Left kidney (tissue), 2 donors: Measurements from ENCODE around the gene BRAT1. TPM values are rescaled to one million over a fixed set of nuclear protein-coding genes. Genes with fewer than 3 reads are reported as not detected.

Source experiments
- DNase-seq: peaks from one replicate; pipeline ENCODE4 v3.0.0-alpha.2; 2013
- polyA plus RNA-seq: library from polyadenylated mRNA; unstranded; fragments of 120-200 nt; gene quantifications from one replicate; pipeline ENCODE4 v1.2.1, GENCODE V29; 2013; ENCODE audit not compliant: insufficient read length

BRAT1 gene
- polyA plus RNA-seq, 1 donor, result 23.2 TPM

DNA sequence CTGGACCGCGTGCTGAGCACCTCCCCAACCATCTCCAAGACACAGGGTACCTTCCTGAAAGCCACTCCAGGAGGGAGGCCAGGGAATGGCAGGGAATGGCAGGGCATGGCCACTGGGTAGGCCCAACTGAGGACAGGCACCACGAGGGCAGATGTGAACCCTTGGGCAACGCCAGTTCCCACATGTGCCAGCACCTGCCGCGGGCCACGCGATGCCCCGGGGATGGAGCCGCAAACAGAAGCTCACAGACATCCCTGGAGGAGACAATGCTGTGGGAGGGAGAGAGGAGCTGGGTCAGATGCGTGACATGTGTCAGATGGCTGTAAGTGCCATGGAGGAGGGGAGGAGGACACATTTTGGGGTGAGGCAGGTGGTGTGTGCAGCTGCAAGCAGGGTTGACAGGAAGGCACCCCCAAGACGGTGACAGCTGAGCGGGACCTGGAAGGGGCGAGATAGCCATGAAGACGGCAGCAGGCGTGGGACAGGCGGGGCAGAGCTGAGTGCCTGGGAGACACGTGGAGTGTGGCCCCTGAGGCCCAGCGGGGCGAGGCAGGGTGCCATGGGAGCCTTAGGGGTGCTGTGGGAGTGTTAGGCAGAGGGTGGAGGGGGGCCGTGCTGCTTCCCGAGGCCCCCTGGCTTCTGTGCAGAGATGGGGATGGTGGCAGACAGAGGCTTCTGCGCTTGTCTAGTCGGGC is 31.1 kb upstream of the BRAT1 start:
- no peak for DNase-seq

DNA sequence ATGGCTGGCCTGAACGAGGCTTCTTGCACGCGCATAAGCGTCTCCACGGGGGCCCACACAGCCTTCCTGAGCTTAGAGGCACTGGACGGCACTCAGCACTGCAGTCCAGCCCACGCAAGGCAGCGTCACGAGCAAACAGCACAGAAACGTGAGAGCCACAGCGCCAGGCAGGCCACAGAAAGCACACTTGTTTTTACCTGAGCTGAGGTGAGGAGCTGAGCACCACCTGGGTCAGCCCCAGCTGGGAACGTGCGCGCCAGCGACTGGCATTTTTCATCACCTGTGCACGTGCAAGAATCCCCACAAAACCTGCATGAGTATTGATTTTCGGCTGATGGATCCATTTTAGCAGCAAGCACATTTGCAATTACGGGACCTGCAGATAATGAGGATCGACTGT is 30.1 kb upstream of the BRAT1 start:
- no peak for DNase-seq

DNA sequence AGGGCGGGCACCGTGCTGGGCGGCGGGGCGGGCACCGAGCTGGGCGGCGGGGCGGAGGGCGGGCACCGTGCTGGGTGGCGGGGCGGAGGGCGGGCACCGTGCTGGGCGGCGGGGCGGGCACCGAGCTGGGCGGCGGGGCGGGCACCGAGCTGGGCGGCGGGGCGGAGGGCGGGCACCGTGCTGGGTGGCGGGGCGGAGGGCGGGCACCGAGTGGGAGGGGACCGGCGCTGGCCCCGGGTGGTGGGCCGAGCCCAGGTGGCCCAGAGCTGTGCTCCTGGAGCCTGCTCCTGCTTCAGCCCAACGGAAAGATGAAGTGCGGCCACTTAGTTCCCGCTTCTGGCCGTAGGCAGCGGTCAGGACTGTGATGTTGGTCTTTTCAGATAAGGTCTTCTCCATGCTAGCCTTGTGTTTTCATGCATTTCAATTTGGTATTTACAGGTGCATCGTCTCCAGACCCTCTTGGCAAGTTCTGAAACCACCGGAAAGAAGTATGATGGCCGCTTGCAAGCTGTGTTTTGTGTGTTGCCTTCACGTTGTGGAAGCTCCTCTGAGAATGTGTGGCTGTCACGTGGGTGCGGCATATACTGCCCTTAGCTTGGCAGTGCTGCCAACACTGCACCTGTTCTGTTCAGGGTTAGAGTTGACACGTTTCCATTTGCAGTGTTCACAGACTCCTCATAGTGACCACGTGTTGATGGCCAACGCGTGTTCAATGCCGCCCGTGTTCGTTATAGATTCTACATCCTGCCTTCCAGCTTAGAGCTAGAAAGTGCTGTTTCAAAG is 28.7 kb upstream of the BRAT1 start:
- DNase-seq, result no peak

DNA sequence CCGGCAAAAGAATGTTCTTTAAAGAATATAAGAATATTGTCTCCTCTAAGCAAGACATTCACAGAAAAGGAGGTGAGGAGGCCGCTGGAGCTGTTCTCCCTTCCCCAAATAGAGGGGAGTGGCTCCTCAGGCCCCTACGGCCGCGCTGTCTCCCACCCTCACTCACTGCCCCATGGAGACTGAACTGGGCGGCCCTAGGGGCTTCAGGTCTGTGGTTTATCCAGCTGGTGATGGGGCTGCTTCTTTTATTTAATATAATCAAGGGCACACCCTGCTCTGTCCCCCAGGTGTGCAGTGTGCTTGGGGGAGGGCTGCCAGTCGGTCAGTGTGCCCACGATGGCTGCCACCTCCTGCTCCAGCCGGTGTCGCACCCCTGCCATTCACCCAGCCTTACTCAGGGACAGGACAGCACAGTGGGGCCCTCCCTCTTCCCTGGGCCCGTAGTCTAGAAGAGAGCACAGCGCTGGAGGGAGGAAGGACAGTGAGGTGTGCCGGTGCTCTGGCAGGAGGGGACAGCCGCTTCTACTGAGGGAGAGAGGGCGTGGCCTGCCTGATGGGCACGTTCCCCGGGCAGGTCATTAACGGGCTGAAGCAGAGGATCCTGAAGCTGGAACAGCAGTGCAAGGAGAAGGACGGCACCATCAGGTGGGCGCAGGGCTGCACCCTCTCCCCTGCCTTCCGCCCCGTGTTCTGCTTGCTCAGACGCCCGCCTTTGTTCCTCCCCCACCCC is 26.8 kb upstream of the BRAT1 start:
- no peak for DNase-seq

DNA sequence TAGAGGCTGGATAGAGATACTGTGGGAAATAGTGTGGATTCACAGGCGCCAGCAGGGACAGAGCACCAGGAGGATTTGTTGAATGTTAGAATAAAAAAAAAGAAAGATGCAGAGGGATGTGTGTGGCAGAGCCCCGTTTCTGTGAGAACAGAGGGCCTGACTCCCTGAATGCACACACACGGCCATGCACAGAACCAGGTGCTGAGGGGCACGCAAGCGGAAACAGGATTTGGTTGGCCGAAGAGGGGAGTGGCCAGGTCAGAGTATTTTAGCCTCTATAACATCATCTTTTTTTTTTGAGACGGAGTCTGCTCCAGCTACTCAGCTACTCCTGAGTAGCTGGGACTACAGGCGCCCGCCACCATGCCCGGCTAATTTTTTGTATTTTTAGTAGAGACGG is 25.3 kb upstream of the BRAT1 start:
- no peak for DNase-seq

DNA sequence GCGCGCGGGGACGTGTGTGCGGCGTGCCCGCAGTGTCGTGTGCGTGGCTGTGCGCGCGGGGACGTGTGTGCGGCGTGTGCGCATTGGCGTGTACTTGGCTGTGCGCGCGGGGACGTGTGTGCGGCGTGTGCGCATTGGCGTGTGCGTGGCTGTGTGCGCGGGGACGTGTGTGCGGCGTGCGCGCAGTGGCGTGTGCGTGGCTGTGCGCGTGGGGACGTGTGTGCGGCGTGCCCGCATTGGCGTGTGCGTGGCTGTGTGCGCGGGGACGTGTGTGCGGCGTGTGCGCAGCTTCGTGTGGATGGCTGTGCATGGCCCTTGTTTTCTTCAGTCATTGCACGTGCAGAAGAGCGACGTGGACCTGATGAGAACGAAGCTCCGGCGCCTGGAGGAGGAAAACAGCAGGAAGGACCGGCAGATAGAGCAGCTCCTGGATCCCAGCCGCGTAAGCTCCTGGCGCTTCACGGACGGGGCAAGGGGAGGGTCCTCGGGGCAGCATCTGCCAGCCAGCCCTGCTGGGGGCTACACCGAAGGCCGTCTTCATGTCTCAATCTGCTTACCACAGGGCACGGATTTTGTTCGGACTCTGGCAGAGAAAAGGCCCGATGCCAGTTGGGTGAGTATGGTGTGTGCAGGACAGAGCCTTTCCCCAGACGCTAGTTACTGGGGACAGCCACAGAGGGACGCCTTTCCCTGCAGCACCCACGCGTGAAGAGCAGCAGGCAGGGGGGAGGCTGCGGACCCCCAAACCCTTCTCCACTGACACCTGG is 22.8 kb upstream of the BRAT1 start:
- DNase-seq, result no peak

DNA sequence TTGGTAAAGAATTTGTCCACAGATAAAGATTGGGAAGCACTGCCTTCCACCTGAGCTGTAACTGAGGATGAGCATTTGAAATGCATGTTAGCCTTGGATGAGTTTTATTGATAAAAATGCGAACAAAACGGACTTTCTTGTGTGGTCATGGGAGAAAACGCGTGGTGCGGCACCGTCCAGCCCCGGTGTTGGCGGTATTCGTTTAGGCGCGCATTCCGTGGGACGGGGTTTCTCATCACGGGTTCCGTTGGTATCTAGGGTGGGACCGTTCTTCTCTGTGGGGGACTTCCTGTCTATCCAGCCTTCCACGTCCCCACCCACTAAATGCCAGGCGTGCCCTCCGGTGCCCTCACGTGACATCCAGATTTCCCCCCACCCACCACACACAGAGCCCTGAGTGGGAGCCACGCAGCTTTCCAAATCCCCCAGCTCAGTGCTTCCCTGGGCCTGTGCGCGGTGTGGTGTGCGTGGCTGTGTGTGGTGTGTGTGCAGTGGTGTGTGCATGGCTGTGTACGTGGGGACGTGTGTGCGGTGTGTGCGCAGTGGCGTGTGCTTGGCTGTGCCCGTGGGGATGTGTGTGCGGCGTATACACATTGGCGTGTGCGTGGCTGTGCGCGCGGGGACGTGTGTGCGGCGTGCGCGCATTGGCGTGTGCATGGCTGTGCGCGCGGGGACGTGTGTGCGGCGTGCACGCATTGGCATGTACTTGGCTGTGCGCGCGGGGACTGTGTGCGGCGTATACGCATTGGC is 21.6 kb upstream of the BRAT1 start:
- DNase-seq, result no peak

DNA sequence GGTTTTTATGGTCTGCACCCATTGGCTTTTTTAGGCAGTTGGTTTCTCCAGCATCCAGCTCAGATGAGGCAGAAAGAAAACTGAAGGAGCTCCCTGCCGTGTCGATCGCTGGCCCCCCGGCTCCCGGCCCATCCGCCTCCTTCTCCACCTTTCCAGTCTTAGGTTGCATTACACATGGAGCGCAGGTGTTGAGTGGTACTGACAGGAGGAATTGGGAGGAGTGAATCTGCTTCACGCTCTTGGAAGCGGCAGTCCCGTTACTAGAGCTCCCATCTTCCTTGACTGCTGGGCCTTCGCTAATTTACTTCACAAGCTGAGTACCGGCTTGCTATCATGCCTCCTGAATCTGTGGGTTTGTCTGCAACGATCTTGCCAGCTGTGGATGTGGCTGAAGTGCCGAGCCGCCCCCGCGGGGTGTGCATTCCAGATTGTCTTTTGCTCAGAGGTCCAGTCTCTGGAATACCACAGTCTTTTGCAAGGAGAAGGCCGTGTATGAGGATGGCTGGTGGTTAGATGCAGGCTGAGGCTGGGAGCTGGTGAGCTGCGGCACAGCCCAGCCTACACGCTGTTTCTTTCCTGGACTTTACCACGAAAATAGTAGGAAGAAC is 20.5 kb upstream of the BRAT1 start:
- DNase-seq, result no peak

DNA sequence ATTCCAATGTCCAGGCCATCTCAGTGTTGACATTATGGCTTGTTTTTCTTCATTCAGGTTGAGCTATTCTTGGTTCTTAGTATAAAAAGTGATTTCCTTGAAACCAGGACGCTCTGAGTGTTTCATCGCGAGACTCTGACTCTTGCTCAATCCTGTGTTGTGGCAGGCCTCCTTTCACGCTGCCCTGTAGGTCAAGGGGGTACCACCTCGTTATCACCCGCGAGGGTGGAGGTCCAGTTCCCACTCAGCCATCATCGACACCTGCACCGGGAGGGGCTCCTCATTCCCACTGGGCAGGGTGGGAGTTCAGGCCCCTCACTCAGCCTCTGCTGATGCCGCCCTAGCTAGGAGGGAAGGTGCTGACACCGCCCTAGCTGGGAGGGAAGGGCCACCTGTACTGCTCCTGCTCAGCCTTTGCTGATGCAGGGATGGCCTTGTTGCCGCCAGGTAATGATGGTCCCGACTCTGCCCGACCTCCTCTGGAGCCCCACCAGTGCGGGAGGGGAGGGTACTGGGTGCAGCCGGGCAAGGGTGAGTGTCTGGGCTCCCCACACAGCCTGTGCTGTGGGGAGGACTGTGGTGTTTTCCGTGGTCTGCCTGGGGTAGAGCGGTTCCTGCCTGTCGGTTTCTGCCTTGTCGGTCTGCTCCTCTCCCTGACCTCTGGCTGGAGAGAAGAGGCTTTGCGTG is 19.9 kb upstream of the BRAT1 start:
- DNase-seq, result no peak

DNA sequence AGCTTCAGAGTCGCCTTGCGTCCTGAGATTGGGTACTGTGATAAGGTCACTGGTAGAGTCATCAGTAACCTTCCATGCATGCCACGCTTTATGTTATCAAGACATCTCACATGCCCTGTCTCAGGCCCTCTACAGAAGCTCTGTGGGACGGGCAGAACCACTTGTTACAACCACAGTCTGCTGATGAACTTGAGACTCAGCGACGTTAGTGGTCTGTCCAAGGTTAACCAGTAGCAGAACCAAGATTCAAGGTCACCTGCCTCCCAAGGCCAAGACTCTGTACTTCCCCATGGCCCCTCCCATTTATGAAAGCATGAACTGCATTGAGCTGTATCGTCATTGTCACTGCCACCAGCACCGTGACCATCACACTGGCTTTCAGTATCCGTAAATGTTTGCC is 18.4 kb upstream of the BRAT1 start:
- DNase-seq, result no peak

DNA sequence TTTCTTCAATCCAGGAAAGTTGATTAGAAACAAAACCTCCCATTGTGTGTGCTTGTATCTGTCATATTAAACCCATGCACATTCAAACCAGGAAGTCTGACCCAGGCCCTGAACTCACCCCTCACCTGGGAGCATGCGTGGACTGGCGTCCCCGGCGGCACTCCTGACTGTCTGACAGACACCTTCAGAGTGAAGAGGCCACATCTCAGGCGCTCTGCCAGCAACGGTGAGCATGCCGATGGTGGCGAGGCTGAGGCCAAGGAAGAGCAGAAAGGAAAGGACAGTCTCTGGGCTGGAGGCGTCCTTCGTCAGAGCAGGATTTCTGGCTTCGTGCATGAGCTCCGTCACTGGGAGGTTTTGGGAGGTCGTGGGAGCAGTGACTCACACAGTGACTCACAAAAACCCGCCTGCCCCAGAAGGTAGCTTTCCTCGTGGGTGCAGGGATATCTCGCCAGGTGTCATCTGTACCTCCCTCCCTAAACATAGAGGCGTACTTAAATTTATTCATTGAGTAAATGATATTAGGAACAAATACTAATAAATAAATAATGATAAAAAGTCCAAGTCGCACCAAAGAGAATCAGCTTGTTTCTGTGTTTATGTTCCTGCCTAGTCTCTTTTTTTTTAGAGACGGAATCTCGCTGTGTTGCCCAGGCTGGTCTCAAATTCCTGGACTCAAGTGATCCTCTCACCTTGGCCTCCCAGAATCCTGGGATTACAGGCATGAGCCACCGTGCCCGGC is 16.9 kb upstream of the BRAT1 start:
- DNase-seq, result no peak

DNA sequence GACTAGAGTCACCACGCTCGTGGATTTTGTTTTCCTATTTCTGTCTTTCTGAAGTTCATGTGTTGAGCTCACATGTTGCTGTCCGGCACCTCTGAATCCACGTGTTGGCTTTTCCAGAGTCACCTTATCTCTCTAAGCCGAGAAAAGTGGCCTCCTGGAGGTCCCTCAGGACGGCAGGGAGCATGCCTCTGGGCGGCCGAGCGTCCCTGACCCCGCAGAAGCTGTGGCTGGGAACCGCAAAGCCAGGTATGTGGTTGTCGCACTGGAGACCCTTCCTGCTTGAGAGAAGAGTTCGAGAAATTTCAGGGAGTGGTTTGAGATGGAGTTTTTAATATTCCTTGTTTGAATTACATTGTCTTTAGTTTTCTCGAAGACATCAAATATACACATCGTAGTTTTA is 16.1 kb upstream of the BRAT1 start:
- DNase-seq, result no peak

DNA sequence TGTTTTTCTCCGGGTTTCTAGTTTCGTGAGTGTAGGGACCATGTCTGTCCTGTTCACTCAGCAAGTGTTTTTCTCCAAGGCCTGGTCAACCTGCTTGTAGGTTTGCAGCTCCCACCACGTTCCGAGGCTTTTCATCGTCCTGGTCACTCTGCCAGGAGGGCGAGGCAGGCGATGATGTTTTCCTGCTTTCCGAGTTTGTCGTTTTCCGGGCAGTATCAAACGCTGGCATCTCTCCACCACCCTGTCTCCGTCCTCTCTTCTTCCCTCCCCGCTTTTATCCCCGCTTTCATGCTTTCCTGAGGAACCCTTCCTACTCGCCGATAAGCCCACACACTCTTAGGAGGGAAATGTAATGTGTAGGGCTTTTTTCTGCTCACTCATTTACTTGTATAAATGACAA is 14.7 kb upstream of the BRAT1 start:
- no peak for DNase-seq

DNA sequence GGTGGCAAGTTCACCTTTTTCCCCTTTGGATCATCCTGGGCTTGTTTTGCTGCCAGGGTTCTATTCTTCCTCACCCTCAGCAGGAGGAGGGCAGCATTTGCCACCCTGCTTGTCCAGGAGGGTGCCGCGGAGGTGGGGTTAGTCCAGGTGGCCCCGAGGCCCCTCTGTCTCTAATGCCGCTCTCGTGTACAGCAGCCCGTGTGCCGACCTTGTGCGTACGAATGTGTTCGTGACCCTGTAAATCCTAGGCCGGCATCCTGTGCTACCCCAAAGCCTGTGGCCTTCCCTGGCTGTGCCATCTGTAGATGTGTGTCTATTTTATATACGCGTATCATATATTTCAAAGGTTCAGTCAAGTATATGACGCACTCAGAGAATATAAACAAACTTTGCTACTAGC is 14.1 kb upstream of the BRAT1 start:
- no peak for DNase-seq

DNA sequence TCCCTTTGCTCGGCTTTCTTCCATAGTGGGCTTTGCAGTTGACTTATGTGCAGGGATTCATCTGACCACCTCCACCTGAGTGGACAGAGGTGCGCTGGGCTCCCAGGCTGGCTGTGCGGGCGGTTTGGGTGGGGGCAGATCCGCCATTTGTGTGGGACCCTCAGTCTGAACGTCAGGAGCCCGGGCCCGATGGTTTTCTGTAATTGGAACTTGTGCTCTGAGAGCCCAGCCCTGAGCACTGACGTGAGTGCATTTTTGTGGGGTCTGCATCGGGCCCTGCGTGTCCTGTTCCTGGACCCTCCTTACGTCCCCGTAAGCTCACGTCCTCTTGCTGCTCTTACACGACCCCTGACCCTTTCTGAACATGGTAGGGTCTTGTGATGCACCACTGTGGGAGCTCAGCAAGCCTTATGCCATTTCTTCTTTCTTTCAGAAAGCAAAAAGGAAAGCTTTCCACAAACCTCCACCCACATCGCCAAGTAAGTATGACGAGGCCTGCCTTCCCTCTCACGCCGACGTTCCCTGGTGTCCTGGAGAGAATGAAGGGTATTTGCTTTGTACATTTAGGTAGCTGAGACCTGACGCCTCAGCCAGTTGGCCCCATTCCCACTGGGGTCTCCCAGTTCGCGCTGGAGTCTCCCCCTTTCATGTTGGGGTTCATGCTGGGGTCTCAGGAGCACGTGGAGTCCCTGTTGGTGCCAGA is 13.3 kb upstream of the BRAT1 start:
- no peak for DNase-seq

DNA sequence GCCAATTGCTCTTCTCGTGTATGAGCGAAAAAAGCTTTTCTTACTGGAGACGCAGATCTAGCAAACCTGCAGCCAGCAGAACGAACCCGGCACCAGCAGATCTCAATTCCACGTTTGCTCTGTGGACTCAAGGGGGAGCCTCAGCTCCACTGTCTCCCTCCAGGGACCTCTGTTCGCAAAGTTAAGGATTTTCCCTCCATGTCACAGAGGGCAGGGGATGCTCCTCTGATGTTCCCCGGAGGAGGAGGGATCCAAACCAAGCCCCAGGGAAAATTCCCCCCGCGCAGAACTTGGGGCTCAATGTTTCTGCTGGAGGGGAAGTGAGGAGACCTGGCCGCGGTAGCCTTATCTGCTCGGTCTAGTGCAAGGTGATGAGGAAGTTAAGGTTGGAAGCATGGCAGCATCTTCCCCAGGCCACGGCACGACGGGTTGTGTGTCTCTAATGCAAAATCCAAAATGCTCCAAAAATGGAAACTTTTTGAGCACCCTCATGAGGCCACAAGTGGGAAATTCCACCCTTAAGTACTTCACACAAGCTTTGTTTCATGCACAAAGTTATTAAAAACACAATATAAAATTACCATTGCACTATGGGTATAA is 12.5 kb upstream of the BRAT1 start:
- no peak for DNase-seq

DNA sequence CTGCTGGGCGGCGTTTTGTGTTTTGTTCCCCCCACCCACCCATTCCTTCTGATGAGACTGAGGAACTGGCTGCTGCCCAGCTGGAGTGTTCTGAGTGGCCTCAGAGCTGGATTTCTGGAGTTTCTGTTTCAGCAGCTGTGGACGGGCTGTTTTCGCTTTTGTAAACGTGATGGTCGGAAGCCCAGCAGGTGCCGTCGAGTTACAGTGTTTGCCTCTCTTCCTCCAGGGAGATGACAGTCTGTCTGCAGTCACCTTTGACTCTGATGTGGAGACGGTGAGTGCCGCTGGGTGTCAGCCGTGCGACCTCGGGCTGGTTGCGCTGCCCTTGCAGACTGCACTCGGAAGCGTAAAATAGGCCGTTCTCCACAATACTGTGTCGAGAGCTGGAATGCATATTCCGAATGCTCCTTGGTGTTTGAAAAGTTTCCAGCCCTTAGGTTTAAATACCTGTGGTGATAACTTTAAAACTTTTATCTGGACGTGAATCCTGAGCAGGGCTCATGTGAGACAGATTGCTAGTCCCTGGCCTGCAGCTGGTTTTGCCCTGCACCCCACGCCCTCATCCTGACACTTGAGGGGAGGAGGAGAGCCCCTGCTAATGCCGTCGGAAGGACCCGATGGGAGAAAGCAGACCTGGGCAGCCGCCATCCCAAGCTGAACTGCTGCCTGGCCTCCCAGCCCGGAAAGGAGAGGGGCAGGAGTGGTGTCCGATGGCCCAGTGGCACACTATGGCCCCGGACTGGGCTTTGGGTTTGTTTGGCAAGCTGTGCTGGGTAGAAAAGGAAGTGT is 11.8 kb upstream of the BRAT1 start:
- DNase-seq, result no peak

DNA sequence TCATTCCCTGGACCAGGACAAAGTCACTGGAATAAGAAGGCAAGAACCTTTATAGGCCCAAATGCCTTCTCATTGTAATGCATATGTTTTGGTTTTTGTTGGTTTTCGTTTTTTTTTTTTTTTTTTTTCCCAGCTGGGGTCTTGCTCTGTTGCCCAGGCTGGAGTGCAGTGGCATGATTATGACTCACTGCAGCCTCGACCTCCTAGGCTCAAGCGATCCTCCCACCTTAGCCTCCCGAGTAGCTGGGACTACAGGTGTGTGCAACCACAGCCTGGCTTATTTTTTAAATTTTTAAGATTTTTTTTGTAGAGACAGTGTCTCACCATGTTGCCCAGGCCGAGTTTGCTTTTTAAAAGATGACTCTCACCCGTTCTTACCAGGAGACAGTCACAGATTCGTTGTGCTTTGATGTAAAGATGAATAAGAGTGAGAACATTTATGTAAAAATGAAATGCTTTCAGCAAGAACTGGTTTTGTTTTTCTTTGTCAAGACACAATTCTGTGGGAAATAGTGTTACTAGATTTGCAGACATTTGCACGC is 11.1 kb upstream of the BRAT1 start:
- DNase-seq, result no peak
